Gastrocnemius medialis (tissue), 4 donors: ENCODE measurements around the gene POLN. TPM values are rescaled to one million over a fixed set of nuclear protein-coding genes. Genes with fewer than 3 reads are reported as not detected.
A peak's percentile ranks its signal among the peaks of the same experiment; 100 is the strongest.
"Not testable (repeated sequence)": the region's sequence is repeated elsewhere in the genome, so short reads cannot be mapped to it uniquely, and the experiment has no call there.

Experiments
- ATAC-seq, 2 donors: fragments of 150-250 bp; one replicate each; pipeline ENCODE4 v1.9.1; 2016
- DNase-seq, 2 donors: peaks; one replicate each; pipeline ENCODE4 v3.0.0-alpha.2; 2019
- H3K27ac ChIP-seq, 4 donors: fragments of 200-600 bp; sonication (generic); 1 replicate in 1 of 4; 2 replicates in 3 of 4; pipeline ENCODE4 v1.5.1; 2016 to 2018; ENCODE audit warnings: mild to moderate bottlenecking in 2 of 4, moderate library complexity in 1 of 4
- H3K27me3 ChIP-seq, 3 donors: fragments of 200-600 bp; sonication (generic) in 2 of 3; 1 replicate in 1 of 3; 2 replicates in 2 of 3; pipeline versions ENCODE4 v1.5.1 to v1.6.0; 2016 to 2019; ENCODE audit warnings: mild to moderate bottlenecking in 1 of 3, moderate library complexity in 1 of 3
- H3K36me3 ChIP-seq, 2 donors: fragments of 200-600 bp; sonication (generic) in 1 of 2; one replicate each; pipeline ENCODE4 v1.5.1; 2017 to 2018
- H3K4me1 ChIP-seq, 2 donors: fragments of 200-600 bp; sonication (generic) in 1 of 2; one replicate each; pipeline ENCODE4 v1.5.1; 2016 to 2017; ENCODE audit warnings: mild to moderate bottlenecking in 2 of 2
- H3K4me3 ChIP-seq, 4 donors: fragments of 200-600 bp; sonication (generic) in 3 of 4; 1 replicate in 1 of 4; 2 replicates in 3 of 4; pipeline ENCODE4 v1.5.1; 2016 to 2019; ENCODE audit warnings: mild to moderate bottlenecking in 2 of 4
- H3K9me3 ChIP-seq, 3 donors: fragments of 200-600 bp; sonication (generic) in 2 of 3; 1 replicate in 1 of 3; 2 replicates in 2 of 3; pipeline ENCODE4 v1.5.1; 2016 to 2019
- CTCF ChIP-seq, 5 experiments: fragments of 450-650 bp in 3 of 5; fragments of 200-600 bp in 2 of 5; sonication (generic) in 2 of 5; IDR thresholded peaks in 4 of 5; conservative IDR thresholded peaks in 1 of 5; 1 replicate in 4 of 5; 2 replicates in 1 of 5; pipeline ENCODE4 v1.5.1; 2016 to 2019; ENCODE audit warnings: antibody characterized with exemption in 5 of 5, mild to moderate bottlenecking in 3 of 5, moderate library complexity in 3 of 5
- POLR2A ChIP-seq, 2 donors: fragments of 450-650 bp; IDR thresholded peaks; one replicate each; pipeline ENCODE4 v1.6.1; 2017; ENCODE audit warnings: antibody characterized with exemption in 2 of 2, mild to moderate bottlenecking in 2 of 2, moderate library complexity in 2 of 2
- in situ Hi-C, 4 donors: fragments of 200-750 bp; cut with MboI; loops; one replicate each; pipeline versions ENCODE4 v1.15.0 to v1.8.0; 2017; ENCODE audit warnings: low sequenced_read_pairs in 4 of 4
- intact Hi-C: fragments of 100-400 bp; cut with DNase I; formaldehyde crosslinking; loops from one replicate; pipeline ENCODE4 v1.15.1; 2023; ENCODE audit warnings: low total_unique reads
- total RNA-seq, 4 donors: library from RNA; depleted of rRNA; stranded (reverse); fragments of >200 nt; gene quantifications; one replicate each; pipeline versions ENCODE4 v1.1.0 to v1.2.3, GENCODE V29; 2016

POLN gene
- total RNA-seq, 4 donors from 2014 or later = 0.71 to 2.0 (median 0.86) TPM; not detected in 1

- Histone ChIP-seq H3K27ac (no peak overlapping the region), H3K4me1 (peaks cover 3 to 8% of the 10 kb centered on the region in 2 donors), H3K36me3 (no peaks in the 10 kb centered on the region), H3K9me3 (no peaks in the 10 kb centered on the region), H3K27me3 (no peaks in the 10 kb centered on the region), H3K4me3 (no peak overlapping the region)
- no peak for ATAC-seq
- peak in 1 of 2 donors; percentile 6 for DNase-seq
- TF ChIP-seq CTCF (IDR thresholded peaks at IDR 0.05 in 4 of 5, conservative IDR thresholded peaks at IDR 0.05 in 1 of 5) (no peak), POLR2A (IDR thresholded peaks at IDR 0.05) (no peak)
- in situ Hi-C loops = no loop called here
- intact Hi-C loops = no loop called here
Measured at GRCh38 chr4:2275546-2276251, 33.8 kb upstream of the POLN start.

- H3K27me3 ChIP-seq, H3K4me1 ChIP-seq, intact Hi-C loops, H3K36me3 ChIP-seq, H3K27ac ChIP-seq, in situ Hi-C loops, DNase-seq, ATAC-seq, H3K9me3 ChIP-seq, H3K4me3 ChIP-seq: not testable (repeated sequence)
Measured at GRCh38 chr4:2275044-2275397, 33.1 kb upstream of the POLN start.

GRCh38 chr4:2274320-2275043 is 32.6 kb upstream of the POLN start:
- H3K4me1 ChIP-seq = peaks cover 12 to 14% of the 10 kb centered on the region in 2 donors
- no peak for ATAC-seq
- no peaks in the 10 kb centered on the region for H3K36me3 ChIP-seq
- no peak overlapping the region for H3K4me3 ChIP-seq
- H3K27ac ChIP-seq = no peak overlapping the region
- in situ Hi-C loops = no loop called here
- intact Hi-C loops = no loop called here
- no peaks in the 10 kb centered on the region for H3K27me3 ChIP-seq
- no peak for DNase-seq
- TF ChIP-seq POLR2A (IDR thresholded peaks at IDR 0.05) (no peak), CTCF (IDR thresholded peaks at IDR 0.05 in 4 of 5, conservative IDR thresholded peaks at IDR 0.05 in 1 of 5) (no peak)
- no peaks in the 10 kb centered on the region for H3K9me3 ChIP-seq

GRCh38 chr4:2273657-2274319 is 31.9 kb upstream of the POLN start:
- TF ChIP-seq POLR2A (IDR thresholded peaks at IDR 0.05) = no peak
- no peak for TF ChIP-seq CTCF (IDR thresholded peaks at IDR 0.05 in 4 of 5, conservative IDR thresholded peaks at IDR 0.05 in 1 of 5)
- in situ Hi-C loops = no loop called here
- Histone ChIP-seq H3K27me3 (no peaks in the 10 kb centered on the region), H3K4me3 (no peak overlapping the region), H3K4me1 (peaks cover 19 to 20% of the 10 kb centered on the region in 2 donors), H3K36me3 (no peaks in the 10 kb centered on the region), H3K27ac (no peak overlapping the region), H3K9me3 (no peaks in the 10 kb centered on the region)
- DNase-seq = no peak
- no peak for ATAC-seq
- intact Hi-C loops = no loop called here

GRCh38 chr4:2273221-2273620 is 31.3 kb upstream of the POLN start:
- ATAC-seq (no peak), DNase-seq (no peak)
- intact Hi-C loops (no loop called here), in situ Hi-C loops (no loop called here)
- H3K27me3 ChIP-seq = no peaks in the 10 kb centered on the region
- no peak overlapping the region for H3K27ac ChIP-seq
- H3K9me3 ChIP-seq = no peaks in the 10 kb centered on the region
- TF ChIP-seq CTCF (IDR thresholded peaks at IDR 0.05 in 4 of 5, conservative IDR thresholded peaks at IDR 0.05 in 1 of 5) = no peak
- TF ChIP-seq POLR2A (IDR thresholded peaks at IDR 0.05) = no peak
- no peaks in the 10 kb centered on the region for H3K36me3 ChIP-seq
- H3K4me3 ChIP-seq = no peak overlapping the region
- H3K4me1 ChIP-seq = peaks cover 25% of the 10 kb centered on the region in 2 donors
